Activated naive CD4-positive, alpha-beta T cell treated with anti-CD3 and anti-CD28 coated beads, Interleukin-2, amount 10 ng/mL, durations not matched to agents 7 days and 5 days (primary cell): ENCODE measurements around the gene MRGPRG.

Experiments used
- CTCF ChIA-PET: fragments of 350-600 bp; sonication (Branson Sonifier 250); formaldehyde crosslinking; loops from one replicate; lab custom pipeline; 2021; ENCODE audit warnings: antibody characterized with exemption; lab: Charles Lee
- DNase-seq: peaks from one replicate; pipeline ENCODE4 v3.0.0-alpha.2; 2020
- H3K27ac Mint-ChIP-seq: one replicate; pipeline ENCODE4 v1.8.0; 2021; ENCODE audit warnings: mild to moderate bottlenecking, moderate library complexity, mixed read lengths
- H3K27me3 Mint-ChIP-seq: one replicate; pipeline ENCODE4 v1.8.0; 2021; ENCODE audit warnings: mild to moderate bottlenecking, mixed read lengths
- H3K36me3 Mint-ChIP-seq: one replicate; pipeline ENCODE4 v1.8.0; 2021; ENCODE audit warnings: mixed read lengths
- H3K4me1 Mint-ChIP-seq: one replicate; pipeline ENCODE4 v1.8.0; 2021; ENCODE audit warnings: mixed read lengths
- H3K4me3 Mint-ChIP-seq: one replicate; pipeline ENCODE4 v1.8.0; 2021; ENCODE audit warnings: mild to moderate bottlenecking, moderate library complexity, mixed read lengths
- H3K9me3 Mint-ChIP-seq: one replicate; pipeline ENCODE4 v1.8.0; 2021; ENCODE audit warnings: mixed read lengths

Gene MRGPRG

DNA sequence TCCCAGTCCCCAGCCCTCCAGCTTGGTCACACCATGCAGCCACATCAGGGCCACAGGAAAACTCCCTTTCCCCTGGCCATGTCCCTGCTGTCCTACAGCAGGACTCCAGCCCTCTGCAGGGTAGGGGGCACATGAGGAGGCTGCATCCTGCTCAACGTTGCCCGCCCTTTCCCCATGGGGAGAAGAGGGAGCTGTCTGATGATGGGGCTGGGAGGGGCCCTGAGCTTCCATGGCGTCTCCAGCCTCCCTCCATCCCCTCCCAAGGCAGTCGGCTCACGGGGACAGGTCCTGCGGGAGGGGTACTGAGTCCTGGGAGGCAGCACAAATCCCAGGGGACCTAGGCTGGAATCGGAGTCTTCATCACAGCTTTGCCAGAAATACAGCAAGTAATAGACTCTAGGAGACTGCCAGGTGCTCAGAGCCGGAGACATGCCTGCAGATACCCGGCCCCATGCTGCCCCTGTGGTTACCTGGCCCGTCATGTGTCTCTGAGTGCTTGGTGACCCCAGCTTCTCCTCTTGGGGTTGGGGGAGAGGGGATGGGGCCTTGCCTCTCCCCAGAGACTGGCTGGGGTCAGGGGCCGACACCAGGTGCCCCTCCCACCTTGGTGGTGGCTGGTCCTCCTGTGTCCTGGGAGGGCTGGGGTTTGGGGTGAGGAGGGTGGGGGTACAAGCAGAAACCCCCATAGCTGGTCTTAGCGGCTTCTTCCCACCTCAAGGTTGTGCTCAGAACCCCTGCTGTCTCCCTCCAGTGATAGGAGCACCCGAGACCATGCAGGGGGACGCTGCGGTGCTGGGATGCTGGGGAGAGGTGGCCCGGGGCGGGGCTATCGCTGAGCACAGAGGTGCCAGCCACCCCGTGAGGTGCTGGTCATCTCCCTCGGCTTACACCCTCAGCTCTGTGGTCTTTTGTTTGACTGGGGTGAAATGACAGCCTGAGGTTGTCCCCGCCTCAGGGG is 11.3 kb upstream of the MRGPRG start:
- Mint-ChIP-seq H3K27ac (no peak overlapping the region), H3K9me3 (no peaks in the 10 kb centered on the region), H3K36me3 (no peaks in the 10 kb centered on the region), H3K4me3 (no peak overlapping the region), H3K4me1 (no peaks in the 10 kb centered on the region), H3K27me3 (peaks cover 5% of the 10 kb centered on the region)
- peak; percentile 10 for DNase-seq
- CTCF ChIA-PET = no interaction called here

DNA sequence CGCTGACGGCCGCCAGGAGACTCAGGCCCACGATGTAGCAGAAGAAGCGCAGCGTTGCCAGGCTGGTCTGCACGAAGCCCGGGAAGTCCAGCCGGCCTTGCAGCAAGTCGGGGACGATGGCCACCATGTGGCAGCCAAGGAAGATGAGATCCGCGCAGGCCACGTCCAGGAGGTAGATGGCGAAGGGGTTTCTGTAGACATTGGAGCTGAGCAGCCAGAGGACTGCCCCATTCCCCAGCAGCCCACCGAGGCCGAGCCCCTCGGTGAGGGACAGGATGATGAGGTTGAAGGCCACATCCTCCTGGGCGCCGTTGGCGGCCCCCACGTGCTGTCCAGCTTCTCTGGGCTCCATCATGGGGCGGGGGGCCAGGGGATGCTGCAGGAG is 9.8 kb upstream of the MRGPRG start:
- Mint-ChIP-seq H3K27ac (no peak overlapping the region), H3K4me3 (no peak overlapping the region), H3K9me3 (no peaks in the 10 kb centered on the region), H3K4me1 (no peaks in the 10 kb centered on the region), H3K36me3 (no peaks in the 10 kb centered on the region), H3K27me3 (peaks cover 20% of the 10 kb centered on the region)
- CTCF ChIA-PET = no interaction called here
- DNase-seq = no peak

DNA sequence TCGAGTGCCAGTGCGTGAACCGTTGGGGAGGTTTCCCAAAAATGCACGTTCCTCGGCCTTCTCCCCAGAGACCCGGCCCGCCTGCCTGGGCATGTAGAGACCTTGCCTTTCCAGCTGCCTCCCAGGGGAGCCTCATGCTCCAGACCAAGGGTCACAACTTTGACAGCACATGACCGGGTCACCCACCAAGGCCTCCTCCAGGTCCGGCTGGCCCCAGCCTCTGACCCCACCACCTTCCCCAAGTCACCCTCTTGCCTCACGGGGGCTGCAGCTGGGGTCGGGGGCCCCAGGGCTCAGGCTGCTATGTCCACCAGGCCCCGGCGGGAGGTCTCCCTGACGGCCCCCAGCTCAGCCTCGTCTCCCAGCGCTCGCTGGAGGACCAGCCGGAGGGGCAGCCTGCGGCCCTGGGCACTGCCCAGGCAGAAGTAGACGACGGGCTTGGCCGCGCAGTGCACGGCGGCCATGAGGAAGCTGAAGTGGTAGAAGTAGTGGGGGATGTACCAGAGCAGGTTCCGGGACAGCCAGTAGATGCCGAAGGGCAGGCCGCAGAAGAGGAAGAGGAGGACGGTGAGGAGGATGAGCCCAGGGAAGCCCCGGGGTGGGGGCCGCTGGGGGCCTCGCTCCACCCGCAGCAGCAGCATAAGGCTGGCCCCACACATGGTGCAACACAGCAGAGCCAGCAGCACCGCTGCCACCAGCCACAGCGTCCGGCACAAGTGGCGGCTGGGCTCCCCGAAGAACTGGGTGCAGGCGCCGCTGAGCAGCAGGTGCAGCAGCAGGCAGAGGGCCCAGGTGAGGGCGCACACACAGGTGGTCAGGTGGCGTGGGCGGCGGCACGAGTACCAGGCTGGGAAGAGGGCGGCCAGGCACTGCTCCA is 9.2 kb upstream of the MRGPRG start:
- no peaks in the 10 kb centered on the region for H3K9me3 Mint-ChIP-seq
- no peak overlapping the region for H3K4me3 Mint-ChIP-seq
- CTCF ChIA-PET = no interaction called here
- DNase-seq = no peak
- peaks cover 6% of the 10 kb centered on the region for H3K4me1 Mint-ChIP-seq
- peaks cover 27% of the 10 kb centered on the region for H3K27me3 Mint-ChIP-seq
- no peaks in the 10 kb centered on the region for H3K36me3 Mint-ChIP-seq
- no peak overlapping the region for H3K27ac Mint-ChIP-seq

DNA sequence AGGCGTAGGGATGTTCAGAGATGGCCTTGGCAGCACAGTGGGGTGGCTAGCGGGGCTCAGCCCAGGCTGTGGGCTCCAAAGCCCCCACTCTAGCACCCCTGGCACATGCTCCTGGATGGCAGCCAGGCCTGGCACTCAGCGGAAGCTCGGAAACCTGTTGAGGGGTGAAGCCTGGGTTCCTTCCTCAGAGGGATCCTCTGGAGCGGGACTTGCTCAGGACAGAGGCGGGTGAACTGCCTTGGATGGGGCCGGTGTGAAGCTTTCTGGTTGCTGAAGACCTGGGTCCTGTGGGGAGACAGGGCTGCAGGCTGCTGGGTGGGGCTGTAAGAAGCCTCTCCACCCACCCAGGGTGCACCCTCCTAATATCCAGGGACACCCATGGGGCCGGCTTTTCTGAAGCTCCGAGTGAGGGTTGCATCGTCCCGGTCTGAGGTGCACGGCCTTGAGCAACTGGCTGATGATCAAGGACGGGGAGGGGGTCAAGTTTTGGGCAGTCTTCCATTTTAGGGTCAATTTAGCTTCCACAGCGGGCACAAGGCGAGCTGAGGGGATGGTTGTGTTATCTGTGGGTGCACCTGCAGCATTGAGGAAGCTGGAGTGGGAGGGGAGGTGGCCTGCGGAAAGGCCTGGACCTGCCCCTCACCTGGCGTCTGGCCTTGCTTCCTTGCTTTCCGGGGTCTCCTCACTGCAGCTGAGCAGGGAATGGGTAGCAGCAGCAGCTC is 8.4 kb upstream of the MRGPRG start:
- peaks cover 10% of the 10 kb centered on the region for H3K4me1 Mint-ChIP-seq
- DNase-seq = peak; percentile 19
- H3K27me3 Mint-ChIP-seq = peaks cover 33% of the 10 kb centered on the region
- no peaks in the 10 kb centered on the region for H3K9me3 Mint-ChIP-seq
- H3K36me3 Mint-ChIP-seq = no peaks in the 10 kb centered on the region
- no peak overlapping the region for H3K27ac Mint-ChIP-seq
- CTCF ChIA-PET = no interaction called here
- H3K4me3 Mint-ChIP-seq = no peak overlapping the region

DNA sequence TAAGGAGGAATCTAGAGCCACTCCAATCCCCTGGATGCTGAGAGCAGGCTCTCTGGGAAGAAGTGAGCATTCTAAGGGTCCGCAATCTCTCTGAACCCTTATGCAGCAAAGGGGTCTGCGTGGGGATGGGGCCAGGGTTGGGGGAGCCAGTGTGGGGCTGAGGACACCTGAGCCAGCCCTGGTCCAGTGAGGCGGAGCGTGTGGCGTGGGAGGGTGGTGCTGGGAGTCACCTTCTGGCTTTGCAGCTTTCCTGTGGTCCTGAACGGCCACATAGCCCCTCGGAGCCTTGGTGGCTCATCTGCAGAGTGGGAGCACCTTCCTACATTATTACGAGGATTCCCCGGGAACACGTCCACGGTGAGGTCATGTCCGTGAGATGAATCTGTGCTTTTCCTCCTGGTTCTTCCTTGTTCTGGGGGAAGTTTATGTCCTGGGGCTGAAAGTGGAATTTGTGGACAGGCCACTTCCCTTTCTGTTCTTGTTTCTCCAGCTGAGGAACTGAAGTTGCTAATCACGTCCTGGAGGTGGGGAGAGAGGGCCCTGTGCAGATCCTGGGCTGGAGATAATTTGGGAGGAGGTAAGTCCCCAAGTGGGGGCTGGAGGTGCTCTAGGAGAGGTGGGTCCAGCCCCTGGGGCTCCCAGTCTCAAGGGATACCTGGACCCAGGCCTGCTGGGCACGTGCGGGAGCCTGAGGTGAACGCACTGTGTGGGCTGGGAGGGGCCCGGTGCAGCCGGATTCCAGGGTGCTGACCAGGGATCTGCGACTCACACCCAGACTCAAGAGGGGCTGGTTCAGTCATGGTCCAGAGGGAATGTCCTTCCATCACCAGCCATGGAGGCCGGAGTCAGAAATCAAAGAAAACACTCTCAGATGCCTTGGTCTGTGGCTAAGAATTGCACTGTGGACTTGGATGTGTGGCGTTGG is 7.5 kb upstream of the MRGPRG start:
- Mint-ChIP-seq H3K4me3 (no peak overlapping the region), H3K9me3 (no peaks in the 10 kb centered on the region), H3K36me3 (no peaks in the 10 kb centered on the region), H3K27ac (no peak overlapping the region), H3K27me3 (peaks cover 34% of the 10 kb centered on the region), H3K4me1 (peaks cover 10% of the 10 kb centered on the region)
- CTCF ChIA-PET = interaction anchor here (1.1 kb wide), 1 partner anchor 10 kb away, joined by 3 read pairs; no protein-coding TSS in a partner anchor
- peak; percentile 19 for DNase-seq

DNA sequence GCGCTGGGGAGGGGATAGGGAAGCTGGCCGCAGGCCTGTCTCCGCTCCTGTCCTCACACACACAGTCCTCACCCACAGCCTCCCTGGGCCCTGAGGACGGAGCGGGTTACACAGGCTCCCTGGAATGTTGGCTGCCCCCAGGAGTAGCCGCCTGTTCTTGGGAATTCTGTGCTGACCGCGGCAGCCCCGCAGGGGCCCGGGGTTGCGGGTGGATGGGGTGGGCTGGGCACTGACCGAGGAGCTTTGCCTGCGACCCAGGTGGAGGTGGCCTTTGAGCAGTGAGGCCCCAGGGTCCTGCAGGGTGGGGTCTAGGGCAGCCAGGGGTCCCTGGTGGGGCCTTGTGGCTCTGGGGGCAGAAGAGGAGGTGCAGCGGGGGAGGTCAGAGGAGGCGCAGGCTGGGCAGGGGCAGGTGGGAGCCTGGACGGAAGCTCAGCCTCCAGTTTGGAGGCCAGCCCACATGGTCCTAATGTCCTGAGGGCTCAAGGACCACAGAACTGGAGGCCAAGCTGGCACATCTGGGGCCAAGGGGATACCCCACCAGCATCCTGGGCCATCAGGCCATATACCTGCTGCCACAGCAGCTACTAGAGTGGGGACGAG is 6.6 kb upstream of the MRGPRG start:
- Mint-ChIP-seq H3K36me3 (no peaks in the 10 kb centered on the region), H3K27me3 (peaks cover 37% of the 10 kb centered on the region), H3K4me3 (no peak overlapping the region), H3K4me1 (peaks cover 10% of the 10 kb centered on the region), H3K27ac (no peak overlapping the region), H3K9me3 (no peaks in the 10 kb centered on the region)
- CTCF ChIA-PET = interaction anchor here (1.1 kb wide), 1 partner anchor 9 kb away, joined by 3 read pairs; no protein-coding TSS in a partner anchor
- peak; percentile 16 for DNase-seq

DNA sequence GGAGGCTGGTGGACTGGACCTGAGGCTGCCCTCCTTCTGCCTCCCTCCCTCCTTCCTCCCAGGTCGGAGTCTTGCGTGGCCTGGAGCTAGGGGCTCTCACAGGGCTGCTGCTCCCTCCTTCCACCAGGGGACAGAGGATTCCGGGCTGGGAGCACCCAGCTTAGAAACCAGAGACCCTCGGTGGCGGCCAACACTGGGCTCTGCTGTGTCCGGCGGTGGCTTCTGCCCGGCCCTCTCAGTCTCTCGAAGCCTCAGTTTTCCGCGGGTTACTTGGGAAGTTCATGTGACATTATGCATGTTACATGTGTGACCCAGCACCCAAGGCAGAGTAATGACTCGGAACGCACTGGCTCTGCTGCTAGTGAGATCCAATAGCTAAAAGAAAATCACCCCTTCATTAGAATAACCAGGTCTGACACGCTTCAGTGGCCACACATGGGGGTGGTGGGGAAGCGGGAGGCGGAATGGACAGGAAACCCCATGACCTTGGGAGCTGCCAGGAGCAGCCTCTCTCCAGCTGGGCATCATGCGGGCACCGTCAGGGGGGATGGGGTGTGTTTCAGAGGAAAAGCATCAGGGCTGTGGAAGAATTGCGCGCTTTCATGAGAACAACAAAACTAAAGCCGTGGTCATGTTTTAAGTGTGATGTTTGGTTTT is 5.9 kb upstream of the MRGPRG start:
- CTCF ChIA-PET = no interaction called here
- Mint-ChIP-seq H3K9me3 (no peaks in the 10 kb centered on the region), H3K27ac (no peak overlapping the region), H3K36me3 (no peaks in the 10 kb centered on the region), H3K4me3 (no peak overlapping the region), H3K4me1 (peaks cover 10% of the 10 kb centered on the region), H3K27me3 (peaks cover 43% of the 10 kb centered on the region)
- DNase-seq = peak; percentile 12

DNA sequence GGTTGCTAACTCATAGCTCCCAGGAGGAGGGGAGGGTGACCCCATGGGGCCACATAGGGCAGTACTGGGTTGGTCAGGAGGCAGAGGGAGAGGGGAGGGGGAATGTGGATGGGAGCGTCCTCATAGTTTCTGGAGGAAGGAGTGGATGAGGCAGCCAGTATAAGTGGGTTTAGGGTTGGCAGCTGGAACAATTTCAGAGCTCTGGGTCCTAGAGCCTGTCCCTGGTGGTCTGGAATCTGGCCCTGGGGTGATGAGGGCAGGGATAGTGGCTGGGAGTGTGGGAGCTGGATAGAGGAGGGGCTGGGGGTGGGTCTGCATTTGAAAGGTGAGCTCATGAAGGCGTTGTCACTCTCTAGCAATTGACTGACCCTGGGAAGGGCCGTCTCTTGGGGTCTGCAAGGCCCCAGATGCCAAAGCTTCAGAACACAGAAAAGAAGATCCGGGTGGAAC is 5.3 kb upstream of the MRGPRG start:
- no peaks in the 10 kb centered on the region for H3K36me3 Mint-ChIP-seq
- peaks cover 44% of the 10 kb centered on the region for H3K27me3 Mint-ChIP-seq
- H3K9me3 Mint-ChIP-seq = no peaks in the 10 kb centered on the region
- peaks cover 10% of the 10 kb centered on the region for H3K4me1 Mint-ChIP-seq
- no peak for DNase-seq
- CTCF ChIA-PET = no interaction called here
- H3K4me3 Mint-ChIP-seq = no peak overlapping the region
- H3K27ac Mint-ChIP-seq = no peak overlapping the region

DNA sequence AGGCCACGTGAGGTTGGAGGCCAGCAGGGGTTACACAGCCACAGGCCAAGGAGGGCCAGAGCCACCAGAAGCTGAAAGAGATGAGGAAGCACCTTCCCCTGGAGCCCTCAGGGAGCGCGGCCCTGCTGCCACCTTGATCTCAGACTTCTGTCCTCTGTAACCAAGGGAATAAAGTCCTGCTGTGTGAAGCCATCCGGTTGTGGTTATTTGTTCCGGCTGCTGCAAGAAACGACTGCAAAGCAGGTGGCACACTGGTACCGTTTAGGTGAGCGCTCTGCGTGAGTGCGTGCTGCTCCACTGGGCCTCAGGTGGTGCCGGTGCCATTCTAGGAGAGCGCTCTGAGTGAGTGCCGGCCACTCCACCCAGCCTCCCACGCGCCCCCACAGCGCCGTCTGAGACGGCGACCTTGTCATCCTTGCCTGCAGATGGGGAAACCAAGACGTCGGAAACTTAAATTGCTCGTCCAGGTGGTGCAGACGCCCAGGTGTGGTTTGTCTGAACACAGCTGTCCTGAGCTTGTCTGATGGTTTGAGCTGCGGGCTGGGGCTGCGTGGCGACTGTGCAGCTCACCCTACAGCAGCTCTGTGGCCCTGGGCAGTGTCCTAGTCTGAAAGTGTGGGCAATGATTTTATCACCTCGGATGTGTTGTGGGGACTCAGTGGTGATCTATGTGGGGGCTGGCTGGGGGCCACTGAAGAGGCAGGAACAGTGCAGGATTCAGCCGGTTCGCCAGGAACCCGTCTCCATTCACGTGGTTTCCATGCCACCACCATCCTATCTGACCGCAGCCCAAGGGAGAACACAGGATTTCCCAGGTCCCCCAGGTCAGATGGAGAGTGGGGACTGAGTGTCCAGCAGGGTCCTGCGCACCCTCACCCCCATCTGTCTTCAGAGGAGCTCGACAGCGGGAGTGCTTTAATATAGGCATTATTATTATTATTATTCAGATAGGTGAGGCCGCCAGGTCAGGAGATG is 4.6 kb upstream of the MRGPRG start:
- Mint-ChIP-seq H3K9me3 (no peaks in the 10 kb centered on the region), H3K4me1 (peaks cover 10% of the 10 kb centered on the region), H3K36me3 (no peaks in the 10 kb centered on the region), H3K4me3 (no peak overlapping the region), H3K27me3 (peaks cover 44% of the 10 kb centered on the region), H3K27ac (no peak overlapping the region)
- DNase-seq = peak; percentile 43
- CTCF ChIA-PET = no interaction called here

DNA sequence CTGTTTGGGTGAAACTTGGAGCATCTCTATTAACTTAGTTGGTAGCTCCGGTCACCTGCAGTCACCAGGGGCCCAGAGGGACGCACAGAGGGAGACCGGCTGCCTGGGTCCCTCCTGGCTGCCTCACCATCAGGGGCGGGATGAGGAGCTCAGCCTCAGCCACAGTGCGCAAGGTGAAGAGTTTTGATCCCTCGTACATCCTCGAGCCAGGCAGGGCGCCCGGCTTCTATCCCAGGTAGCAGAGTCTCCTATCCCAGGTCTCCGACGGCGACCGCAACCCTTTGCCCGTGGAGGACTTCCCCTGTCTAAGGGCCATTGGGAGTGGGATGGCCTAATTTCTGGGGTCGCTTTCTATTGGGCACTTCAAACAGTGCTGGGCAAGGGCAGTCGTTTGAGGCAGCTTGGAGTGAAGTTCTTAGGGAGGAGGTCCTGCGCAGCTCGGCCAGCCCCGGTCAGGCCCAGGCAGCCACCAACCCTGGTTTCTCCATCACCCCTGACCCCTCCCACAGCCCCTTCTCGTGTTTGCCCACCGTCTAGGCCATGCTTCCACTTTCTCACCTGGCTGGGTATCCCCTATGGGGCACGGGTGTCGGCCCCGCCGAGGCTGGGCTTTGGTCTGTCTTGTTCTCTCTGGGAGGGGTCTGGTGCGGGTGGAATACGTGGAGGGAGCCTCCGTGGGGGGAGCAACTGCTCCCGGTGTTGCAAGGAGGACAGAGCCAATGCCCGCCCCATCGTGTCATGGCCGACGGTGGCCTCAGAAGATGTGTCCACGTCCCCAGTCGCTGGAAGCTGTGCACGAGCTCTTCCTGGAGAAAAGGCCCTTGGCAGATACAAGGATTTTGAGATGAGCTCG is 3.6 kb upstream of the MRGPRG start:
- H3K27ac Mint-ChIP-seq = no peak overlapping the region
- no peaks in the 10 kb centered on the region for H3K9me3 Mint-ChIP-seq
- H3K4me1 Mint-ChIP-seq = peaks cover 10% of the 10 kb centered on the region
- CTCF ChIA-PET = no interaction called here
- H3K4me3 Mint-ChIP-seq = no peak overlapping the region
- DNase-seq = peak; percentile 19
- H3K36me3 Mint-ChIP-seq = no peaks in the 10 kb centered on the region
- peaks cover 45% of the 10 kb centered on the region for H3K27me3 Mint-ChIP-seq

DNA sequence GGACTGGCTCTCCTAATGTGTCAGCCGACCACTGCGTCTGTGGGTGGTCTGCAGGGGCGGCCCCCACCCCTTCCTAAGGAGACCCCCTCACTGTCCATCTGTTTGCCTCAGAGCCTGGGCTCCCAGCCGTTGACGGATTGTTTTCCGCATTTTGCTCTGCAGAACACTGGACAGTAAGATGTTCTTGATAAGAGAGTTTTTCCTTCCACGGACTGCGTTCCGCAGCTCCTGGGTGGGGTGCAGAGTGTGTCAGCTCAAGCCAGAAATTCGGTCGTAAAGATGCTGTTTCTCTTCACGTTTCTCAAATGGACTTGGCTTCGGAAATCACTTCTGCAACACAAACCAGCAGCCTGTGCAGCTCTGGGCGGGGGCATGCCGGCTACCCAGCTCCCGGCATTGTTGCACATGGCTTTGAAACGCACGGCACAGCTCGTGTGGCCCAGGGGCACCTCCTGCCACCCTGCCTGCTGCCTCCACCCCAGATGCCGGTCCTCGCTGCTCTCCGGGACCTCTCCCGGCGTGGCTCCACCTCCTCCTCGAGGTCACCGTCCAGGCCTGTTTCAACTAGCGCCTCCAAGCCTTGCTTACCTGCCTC is 2.9 kb upstream of the MRGPRG start:
- no peaks in the 10 kb centered on the region for H3K9me3 Mint-ChIP-seq
- peaks cover 52% of the 10 kb centered on the region for H3K27me3 Mint-ChIP-seq
- CTCF ChIA-PET = no interaction called here
- H3K27ac Mint-ChIP-seq = no peak overlapping the region
- DNase-seq = no peak
- no peak overlapping the region for H3K4me3 Mint-ChIP-seq
- no peaks in the 10 kb centered on the region for H3K36me3 Mint-ChIP-seq
- H3K4me1 Mint-ChIP-seq = peaks cover 14% of the 10 kb centered on the region
